ENCODE data around the gene SEL1L. TPM values are rescaled to one million over a fixed set of nuclear protein-coding genes. Genes with fewer than 3 reads are reported as not detected.
"Not testable (repeated sequence)": the region's sequence is repeated elsewhere in the genome, so short reads cannot be mapped to it uniquely, and the experiment has no call there.

SEL1L gene
- total and polyA plus RNA-seq, 2 donors (not counting 3 experiments of a cell fraction or from before 2014, with no cell fraction given): 15.0 to 95.0 TPM

GRCh38 chr14:81550001-81550637, 16.5 kb upstream of the SEL1L start:
- H3K27ac ChIP-seq (ENCODE audit: insufficient read depth, low read depth, low read length): no peak overlapping the region
- no peak overlapping the region for H3K4me3 ChIP-seq (replicated peaks in 1 of 3; ENCODE audit: insufficient read depth in 1 of 3, low read depth in 1 of 3, low read length in 3 of 3)
- CTCF ChIA-PET: no interaction called here
- BruUV-seq (replicated peaks): no TSS peak
- H3K4me2 ChIP-seq (ENCODE audit: insufficient read depth, low read length): no peak overlapping the region
- H3K79me2 ChIP-seq (ENCODE audit: control insufficient read depth, insufficient read depth, low read length): no peaks in the 10 kb centered on the region
- H3K9ac ChIP-seq (replicated peaks; ENCODE audit: extremely low read depth, insufficient read depth, low read length): no peak overlapping the region
- POLR2A ChIA-PET: no interaction called here
- DNase-seq (ENCODE audit: low read depth, low spot score) (no peak), FAIRE-seq (no peak)
- H3K9me3 ChIP-seq (replicated peaks; ENCODE audit: control insufficient read depth, insufficient read depth, low read length): no peaks in the 10 kb centered on the region
- no peaks in the 10 kb centered on the region for H3K4me1 ChIP-seq (ENCODE audit: control insufficient read depth, extremely low read depth, insufficient read depth, low read length)
- TF ChIP-seq GATA2 (IDR thresholded peaks at IDR 0.05; ENCODE audit: insufficient read depth, insufficient read length, low read depth, low read length) (no peak), EZH2 (IDR thresholded peaks at IDR 0.05; ENCODE audit: borderline replicate concordance, low read depth, low read length, severe bottlenecking) (no peak), CTCF (IDR thresholded peaks at IDR 0.05; ENCODE audit: extremely low read depth in 1 of 2, insufficient read depth in 1 of 2, low read depth in 1 of 2, low read length in 2 of 2) (no peak), MAX (IDR thresholded peaks at IDR 0.05; ENCODE audit: insufficient read depth, insufficient read length) (no peak), MYC (IDR thresholded peaks at IDR 0.05; ENCODE audit: low read depth, low read length) (no peak), JUN (IDR thresholded peaks at IDR 0.05; ENCODE audit: borderline replicate concordance, insufficient read depth, insufficient read length, low read depth) (no peak), FOS (IDR thresholded peaks at IDR 0.05; ENCODE audit: borderline replicate concordance, insufficient read depth, low read length) (no peak), POLR2AphosphoS5 (IDR thresholded peaks at IDR 0.05; ENCODE audit: insufficient read depth, low read depth, low read length) (no peak), POLR2A (IDR thresholded peaks at IDR 0.05; ENCODE audit: low read depth, low read length) (no peak)
- H4K20me1 ChIP-seq (replicated peaks; ENCODE audit: control insufficient read depth, extremely low read depth, insufficient read depth, low read length): no peaks in the 10 kb centered on the region
- no peaks in the 10 kb centered on the region for H3K9me1 ChIP-seq (replicated peaks; ENCODE audit: control insufficient read depth, extremely low read depth, insufficient read depth, low read length)
- no peak overlapping the region for H2AFZ ChIP-seq (ENCODE audit: low read depth, low read length)
- intact Hi-C loops (cut with micrococcal nuclease): no loop called here
- H3K27me3 ChIP-seq (ENCODE audit: control insufficient read depth in 2 of 2, insufficient read depth in 2 of 2, low read length in 2 of 2): no peaks in the 10 kb centered on the region
- dilution Hi-C loops (cut with MboI; ENCODE audit: extremely low pct_ligation_motif_present, low sequenced_read_pairs): no loop called here
- no peaks in the 10 kb centered on the region for H3K36me3 ChIP-seq (ENCODE audit: control insufficient read depth in 2 of 2, extremely low read depth in 1 of 2, insufficient read depth in 2 of 2, low read length in 2 of 2)

- H3K4me2 ChIP-seq (ENCODE audit: insufficient read depth, low read length); H3K79me2 ChIP-seq (ENCODE audit: control insufficient read depth, insufficient read depth, low read length); H3K4me1 ChIP-seq (ENCODE audit: control insufficient read depth, extremely low read depth, insufficient read depth, low read length); FAIRE-seq; H3K9ac ChIP-seq (replicated peaks; ENCODE audit: extremely low read depth, insufficient read depth, low read length); DNase-seq (ENCODE audit: low read depth, low spot score); dilution Hi-C loops (cut with MboI; ENCODE audit: extremely low pct_ligation_motif_present, low sequenced_read_pairs); H3K27me3 ChIP-seq (ENCODE audit: control insufficient read depth in 2 of 2, insufficient read depth in 2 of 2, low read length in 2 of 2); POLR2A ChIA-PET; H3K9me3 ChIP-seq (replicated peaks; ENCODE audit: control insufficient read depth, insufficient read depth, low read length); H3K4me3 ChIP-seq (replicated peaks in 1 of 3; ENCODE audit: insufficient read depth in 1 of 3, low read depth in 1 of 3, low read length in 3 of 3); H3K9me1 ChIP-seq (replicated peaks; ENCODE audit: control insufficient read depth, extremely low read depth, insufficient read depth, low read length); H3K27ac ChIP-seq (ENCODE audit: insufficient read depth, low read depth, low read length); H2AFZ ChIP-seq (ENCODE audit: low read depth, low read length); H3K36me3 ChIP-seq (ENCODE audit: control insufficient read depth in 2 of 2, extremely low read depth in 1 of 2, insufficient read depth in 2 of 2, low read length in 2 of 2); BruUV-seq (replicated peaks); intact Hi-C loops (cut with micrococcal nuclease); CTCF ChIA-PET; H4K20me1 ChIP-seq (replicated peaks; ENCODE audit: control insufficient read depth, extremely low read depth, insufficient read depth, low read length): not testable (repeated sequence)
These were observed 7.6 kb upstream of the SEL1L start for GRCh38 chr14:81541206-81541605.

All from endothelial cell of umbilical vein (primary cell).